H1 (cell line): Measurements from ENCODE around the gene ZBTB1. TPM values are rescaled to one million over a fixed set of nuclear protein-coding genes. Genes with fewer than 3 reads are reported as not detected.
A peak's percentile ranks its signal among the peaks of the same experiment; 100 is the strongest.

ENCODE experiments used
- CTCF ChIA-PET: fragments of 300-600 bp; sonication (Branson Sonifier 250); formaldehyde crosslinking; loops from one replicate; lab custom pipeline; 2021; ENCODE audit not compliant: partially characterized antibody; lab: Charles Lee
- POLR2A ChIA-PET: fragments of 300-600 bp; sonication (Branson Sonifier 250); formaldehyde crosslinking; loops from one replicate; lab custom pipeline; 2021; ENCODE audit warnings: inconsistent platforms; ENCODE audit not compliant: partially characterized antibody; lab: Charles Lee
- DNase-seq, 2 experiments: peaks; one replicate each; pipeline versions ENCODE4 v3.0.0 to v3.0.0-alpha.2; 2010 to 2022; ENCODE audit warnings: low spot score in 2 of 2, low read depth in 1 of 2, mixed read lengths in 1 of 2
- FAIRE-seq: peaks from 2 replicates; lab custom pipeline; 2011; peaks lifted over from hg19 to GRCh38; lab: Jason Lieb, UNC
- H2AFZ ChIP-seq: 2 replicates; pipeline ENCODE4 v1.8.1; 2012; ENCODE audit warnings: low read length, inconsistent platforms
- H2AK5ac ChIP-seq: 2 replicates; pipeline ENCODE4 v1.6.1; 2013; ENCODE audit warnings: low read depth, low read length
- H2BK120ac ChIP-seq: replicated peaks from 2 replicates; pipeline ENCODE3; 2013; ENCODE audit warnings: low read depth, low read length, inconsistent platforms
- H2BK12ac ChIP-seq: 2 replicates; pipeline ENCODE4 v1.6.1; 2013; ENCODE audit warnings: low read depth, low read length
- H2BK15ac ChIP-seq: 2 replicates; pipeline ENCODE4 v1.6.1; 2013; ENCODE audit warnings: low read length
- H2BK20ac ChIP-seq: 2 replicates; pipeline ENCODE4 v1.6.1; 2013; ENCODE audit warnings: low read length
- H2BK5ac ChIP-seq: 2 replicates; pipeline ENCODE4 v1.6.1; 2013; ENCODE audit warnings: low read depth, low read length
- H3K14ac ChIP-seq: 2 replicates; pipeline ENCODE4 v1.6.1; 2013; ENCODE audit warnings: inconsistent platforms; ENCODE audit not compliant: insufficient read length
- H3K18ac ChIP-seq: 2 replicates; pipeline ENCODE4 v1.6.1; 2013; ENCODE audit warnings: low read length; ENCODE audit errors: extremely low read depth
- H3K23ac ChIP-seq: 2 replicates; pipeline ENCODE4 v1.6.1; 2013; ENCODE audit warnings: inconsistent platforms; ENCODE audit not compliant: insufficient read length
- H3K23me2 ChIP-seq: 2 replicates; pipeline ENCODE4 v1.6.1; 2013; ENCODE audit warnings: low read depth, low read length
- H3K27ac ChIP-seq: 2 replicates; pipeline ENCODE4 v1.6.1; 2011; ENCODE audit warnings: low read depth, low read length, inconsistent platforms
- H3K27me3 ChIP-seq, 4 experiments: replicated peaks in 1 of 4; 1 replicate in 1 of 4; 2 replicates in 3 of 4; pipeline versions ENCODE4 v1.6.1 to v1.8.1; 2011 to 2013; ENCODE audit warnings: low read length in 3 of 4, mild to moderate bottlenecking in 3 of 4, inconsistent platforms in 2 of 4, mixed read lengths in 2 of 4, moderate library complexity in 1 of 4; ENCODE audit not compliant: control insufficient read depth in 3 of 4, insufficient read depth in 3 of 4; ENCODE audit errors: extremely low read depth in 1 of 4
- H3K36me3 ChIP-seq, 4 experiments: 2 replicates each; pipeline versions ENCODE4 v1.6.1 to v1.8.1; 2011 to 2013; ENCODE audit warnings: mild to moderate bottlenecking in 4 of 4, low read length in 3 of 4, moderate library complexity in 2 of 4, control low read depth in 1 of 4, inconsistent platforms in 1 of 4; ENCODE audit not compliant: insufficient read depth in 4 of 4, control insufficient read depth in 2 of 4
- H3K4ac ChIP-seq: replicated peaks from 2 replicates; pipeline ENCODE3; 2013; ENCODE audit warnings: low read length, low read depth, mixed read lengths, inconsistent platforms; ENCODE audit not compliant: insufficient read length
- H3K4me1 ChIP-seq, 4 experiments: replicated peaks in 1 of 4; 1 replicate in 1 of 4; 2 replicates in 3 of 4; pipeline versions ENCODE4 v1.6.1 to v1.8.1; 2011 to 2013; ENCODE audit warnings: low read length in 3 of 4, inconsistent platforms in 2 of 4, mixed read lengths in 1 of 4; ENCODE audit not compliant: insufficient read depth in 4 of 4, control insufficient read depth in 3 of 4
- H3K4me2 ChIP-seq, 2 experiments: 2 replicates each; pipeline versions ENCODE4 v1.6.1 to v1.8.1; 2011 to 2013; ENCODE audit warnings: low read depth in 2 of 2, low read length in 2 of 2, control low read depth in 1 of 2, inconsistent platforms in 1 of 2, mild to moderate bottlenecking in 1 of 2; ENCODE audit not compliant: insufficient read depth in 1 of 2
- H3K4me3 ChIP-seq, 4 experiments: fragments of 200-600, 300-600 bp in 1 of 4; sonication (generic), shearing (Covaris generic), sonication (Bioruptor Twin) in 1 of 4; 2 replicates each; pipeline versions ENCODE4 v1.5.1 to v1.8.1; 2011 to 2016; ENCODE audit warnings: low read length in 4 of 4, low read depth in 3 of 4, control low read depth in 2 of 4, inconsistent platforms in 2 of 4, mild to moderate bottlenecking in 2 of 4, mixed read lengths in 1 of 4, moderate library complexity in 1 of 4; ENCODE audit not compliant: insufficient read depth in 2 of 4; ENCODE audit errors: extremely low read depth in 1 of 4
- H3K56ac ChIP-seq: replicated peaks from 2 replicates; pipeline ENCODE3; 2013; ENCODE audit warnings: low read depth, mild to moderate bottlenecking, mixed read lengths, low read length, inconsistent platforms; ENCODE audit not compliant: insufficient read length
- H3K79me1 ChIP-seq: 2 replicates; pipeline ENCODE4 v1.6.1; 2013; ENCODE audit warnings: low read depth, low read length, control low read depth
- H3K79me2 ChIP-seq, 2 experiments: 2 replicates each; pipeline versions ENCODE4 v1.6.1 to v1.8.1; 2012 to 2013; ENCODE audit warnings: low read length in 2 of 2, mild to moderate bottlenecking in 2 of 2, inconsistent platforms in 1 of 2; ENCODE audit not compliant: insufficient read depth in 2 of 2, control insufficient read depth in 1 of 2
- H3K9ac ChIP-seq, 4 experiments: replicated peaks in 1 of 4; 1 replicate in 1 of 4; 2 replicates in 3 of 4; pipeline versions ENCODE4 v1.6.1 to v1.8.1; 2011 to 2013; ENCODE audit warnings: low read depth in 3 of 4, low read length in 3 of 4, control low read depth in 2 of 4, mild to moderate bottlenecking in 2 of 4, moderate library complexity in 2 of 4, inconsistent platforms in 1 of 4; ENCODE audit errors: extremely low read depth in 1 of 4
- H3K9me3 ChIP-seq, 2 experiments: 2 replicates each; pipeline versions ENCODE4 v1.6.1 to v1.8.1; 2012 to 2013; ENCODE audit warnings: mild to moderate bottlenecking in 2 of 2, moderate library complexity in 2 of 2, control low read depth in 1 of 2, inconsistent platforms in 1 of 2, low read depth in 1 of 2, low read length in 1 of 2, mixed read lengths in 1 of 2; ENCODE audit not compliant: insufficient read depth in 2 of 2
- H4K20me1 ChIP-seq, 2 experiments: replicated peaks in 1 of 2; 2 replicates each; pipeline versions ENCODE3 to v1.8.1; 2011 to 2013; ENCODE audit warnings: inconsistent platforms in 2 of 2, low read length in 2 of 2, mild to moderate bottlenecking in 1 of 2; ENCODE audit not compliant: insufficient read depth in 2 of 2, control insufficient read depth in 1 of 2
- H4K5ac ChIP-seq: 2 replicates; pipeline ENCODE4 v1.6.1; 2013; ENCODE audit warnings: low read length, low read depth, mixed read lengths, inconsistent platforms; ENCODE audit not compliant: insufficient read length
- H4K8ac ChIP-seq: 2 replicates; pipeline ENCODE4 v1.8.0; 2013; ENCODE audit warnings: mild to moderate bottlenecking, moderate library complexity, low read length, inconsistent platforms; ENCODE audit not compliant: insufficient read depth; ENCODE audit errors: extremely low read depth
- H4K91ac ChIP-seq: replicated peaks from 2 replicates; pipeline ENCODE3; 2013; ENCODE audit warnings: low read length, mixed read lengths, inconsistent platforms; ENCODE audit not compliant: insufficient read length
- GTF2F1 ChIP-seq: IDR thresholded peaks from 2 replicates; pipeline ENCODE4 v1.6.1; 2012; ENCODE audit warnings: low read depth, low read length, improper control_type of control experiment, borderline replicate concordance
- POLR2A ChIP-seq, 2 experiments: IDR thresholded peaks; 1 replicate in 1 of 2; 2 replicates in 1 of 2; pipeline ENCODE4 v1.6.1; 2011; ENCODE audit warnings: low read depth in 2 of 2, low read length in 2 of 2, mild to moderate bottlenecking in 2 of 2; ENCODE audit errors: control extremely low read depth in 1 of 2
- POU5F1 ChIP-seq: IDR thresholded peaks from 2 replicates; pipeline ENCODE4 v1.6.1; 2011; ENCODE audit warnings: low read depth, mild to moderate bottlenecking, low read length, moderate library complexity
- RBBP5 ChIP-seq: IDR thresholded peaks from 2 replicates; pipeline ENCODE4 v1.7.1; 2012; ENCODE audit warnings: low read depth, mild to moderate bottlenecking, inconsistent platforms, low read length, moderate library complexity, borderline replicate concordance
- SIN3A ChIP-seq, 2 experiments: IDR thresholded peaks in 1 of 2; conservative IDR thresholded peaks in 1 of 2; 2 replicates each; pipeline ENCODE4 v1.6.1; 2011 to 2012; ENCODE audit warnings: low read length in 2 of 2, improper control_type of control experiment in 1 of 2, low read depth in 1 of 2, mild to moderate bottlenecking in 1 of 2
- SRF ChIP-seq: IDR thresholded peaks from 2 replicates; pipeline ENCODE4 v1.6.1; 2011; ENCODE audit warnings: mild to moderate bottlenecking, low read depth, low read length, moderate library complexity
- TBP ChIP-seq: IDR thresholded peaks from 2 replicates; pipeline ENCODE4 v1.6.1; 2011; ENCODE audit warnings: low read depth, low read length, improper control_type of control experiment
- WGBS, 2 experiments: shearing (Covaris generic) in 1 of 2; methylation state at CpG; one replicate each; pipeline versions ENCODE4 v1.1.6 to v1.1.7; 2013 to 2015; ENCODE audit warnings: low lambda C conversion rate in 2 of 2, mixed read lengths in 2 of 2, inconsistent platforms in 1 of 2, low coverage in 1 of 2, missing lambda C conversion rate in 1 of 2; ENCODE audit not compliant: insufficient replicate concordance in 2 of 2, insufficient coverage in 1 of 2, insufficient read length in 1 of 2; ENCODE audit errors: extremely low coverage in 1 of 2, missing lambda C conversion rate in 1 of 2; 5-methylcytosine and 5-hydroxymethylcytosine counted together
- polyA plus RNA-seq, 7 experiments: library from polyadenylated mRNA; depleted of rRNA in 3 of 7; stranded (reverse) in 5 of 7; unstranded in 2 of 7; fragments of >200 nt in 5 of 7; fragments of 200-250 nt in 2 of 7; gene quantifications; 1 replicate in 5 of 7; 2 replicates in 1 of 7; 4 replicates in 1 of 7; pipeline versions ENCODE4 v1.2.1 to v1.2.3, GENCODE V29; 2011 to 2013; ENCODE audit warnings: missing spikeins in 2 of 7, mixed read lengths in 2 of 7
- total RNA-seq: library from RNA; stranded (reverse); fragmentation: NEBNext Ultra II Directional; extraction: Animal tissue kit (Norgen Biotek cat#: 25700); gene quantifications from 2 replicates; pipeline ENCODE4 v1.2.1, GENCODE V29; 2021
- TF ChIP-seq, protein P1 (sequence below), 3 experiments: IDR thresholded peaks; 1 replicate in 2 of 3; 2 replicates in 1 of 3; pipeline versions ENCODE4 v1.5.1 to v1.6.1; 2011; ENCODE audit warnings: low read length in 3 of 3, mild to moderate bottlenecking in 3 of 3, inconsistent platforms in 2 of 3, low read depth in 1 of 3, moderate library complexity in 1 of 3; ENCODE audit not compliant: insufficient read depth in 1 of 3; ENCODE audit errors: control extremely low read depth in 1 of 3

ZBTB1 gene
- total and polyA plus RNA-seq, 2 of the 8 experiments (the other 6 are each of a cell fraction or from before 2014, with no cell fraction given) = 13.6 to 27.5 TPM

DNA sequence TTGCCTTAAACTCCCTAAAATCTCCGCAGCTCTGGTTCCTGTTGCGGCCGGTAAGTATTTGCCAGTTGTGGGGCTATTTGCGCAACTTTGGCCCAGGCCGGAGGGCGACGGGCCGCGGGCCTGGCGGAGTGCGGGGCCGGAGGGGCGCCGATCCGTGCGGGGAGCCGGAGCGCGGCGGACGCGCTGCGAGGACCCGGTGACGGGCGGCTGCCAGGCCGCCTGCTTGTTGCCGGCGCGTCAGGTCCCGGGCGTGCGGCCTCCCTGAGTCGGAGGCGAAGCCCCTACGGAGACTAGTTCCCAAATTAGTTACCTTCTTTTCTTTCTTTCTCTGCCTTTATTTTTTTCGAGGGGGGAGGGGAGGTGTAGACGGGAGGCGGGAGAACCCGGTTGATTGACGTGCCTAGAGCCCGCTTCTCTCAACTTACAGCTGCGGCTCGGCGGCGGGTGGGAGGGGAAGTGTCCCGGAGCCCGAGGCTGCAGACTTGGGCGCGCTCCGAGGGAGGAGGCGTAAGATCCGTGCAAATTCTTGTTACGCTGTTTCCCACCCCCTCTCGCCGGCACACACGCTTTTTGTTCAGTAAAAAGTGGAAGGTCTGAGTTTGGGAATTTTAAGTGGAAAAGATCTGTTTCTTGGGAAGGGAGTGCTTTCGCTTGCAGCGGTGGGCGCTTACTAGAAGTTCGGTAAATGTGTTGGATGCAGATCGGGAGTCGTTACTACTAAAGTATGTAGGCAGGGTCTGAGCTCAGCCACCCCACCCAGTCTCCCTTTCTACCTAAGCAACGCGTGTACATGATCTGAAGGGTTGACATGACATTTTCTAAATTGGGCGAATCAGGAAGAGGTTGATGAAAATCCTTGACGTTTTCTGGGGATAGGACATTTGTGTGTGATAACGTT, 576 bp downstream of the ZBTB1 start:
- no peaks in the 10 kb centered on the region for H3K27me3 ChIP-seq
- peak overlapping the region; percentile 99 for H4K8ac ChIP-seq
- peak overlapping the region; percentile 95 to 98 (median 96) for H3K9ac ChIP-seq
- peak overlapping the region; percentile 94 for H3K56ac ChIP-seq
- no peak overlapping the region for H2BK20ac ChIP-seq
- no peak overlapping the region for H2AK5ac ChIP-seq
- H3K79me1 ChIP-seq = peaks cover 6% of the 10 kb centered on the region
- POLR2A ChIA-PET = interaction anchor here (0.5 to 4.4 kb wide), 54 partner anchors 9 to 1360 kb away, joined by 3 to 52 read pairs (median 4); partner anchors contain the start of genes AKAP5, HSPA2 and MTHFD1
- H3K4ac ChIP-seq = no peak overlapping the region
- 2% methylated on average over 55 of the region's 68 CpGs; no CpG with 5 or more reads in 1 of the 2 experiments for WGBS, 2 experiments
- FAIRE-seq = no peak
- H3K4me1 ChIP-seq = peaks cover 2 to 16% (median 12%) of the 10 kb centered on the region in 4 experiments; a peak in 5 of 7 replicates
- peaks cover 19% of the 10 kb centered on the region for H3K23me2 ChIP-seq
- no peaks in the 10 kb centered on the region for H3K36me3 ChIP-seq
- H3K79me2 ChIP-seq = peaks cover 11 to 70% of the 10 kb centered on the region in 2 experiments; a peak in 3 of 4 replicates
- H4K91ac ChIP-seq = peak overlapping the region; percentile 25
- CTCF ChIA-PET = interaction anchor here (0.9 to 1.4 kb wide), 4 partner anchors 11 to 161 kb away, joined by 3 to 6 read pairs (median 4); no protein-coding TSS in a partner anchor
- DNase-seq = peak; percentile 62 to 84
- H3K18ac ChIP-seq = peak overlapping the region; percentile 98
- H2BK5ac ChIP-seq = peak overlapping the region; percentile 96
- H3K27ac ChIP-seq = peak overlapping the region; percentile 96
- no peak overlapping the region for H3K23ac ChIP-seq
- no peak overlapping the region for H2AFZ ChIP-seq
- peak overlapping the region; percentile 97 for H3K4me2 ChIP-seq
- H3K9me3 ChIP-seq = no peaks in the 10 kb centered on the region
- H2BK12ac ChIP-seq = peak overlapping the region; percentile 77; the same call in 1 of the 2 replicates
- H2BK15ac ChIP-seq = no peak overlapping the region
- H4K20me1 ChIP-seq = peaks cover 3 to 6% of the 10 kb centered on the region in 2 experiments
- peak overlapping the region; percentile 84 for H3K14ac ChIP-seq
- peak overlapping the region; percentile 68 to 93 (median 78) for H3K4me3 ChIP-seq
- H2BK120ac ChIP-seq = no peak overlapping the region
- H4K5ac ChIP-seq = peak overlapping the region; percentile 99
- TF ChIP-seq POLR2A (IDR thresholded peaks at IDR 0.05; ENCODE audit: control extremely low read depth in 1 of 2, low read depth in 2 of 2, low read length in 2 of 2) = peak; percentile 9 to 85
- no peak for TF ChIP-seq GTF2F1
- peak; percentile 19 to 50; a peak in 2 of 4 replicates for TF ChIP-seq SIN3A (conservative IDR thresholded peaks at IDR 0.05 in 1 of 2, IDR thresholded peaks at IDR 0.05 in 1 of 2; ENCODE audit: low read depth in 1 of 2, low read length in 2 of 2)
- TF ChIP-seq SRF = no peak
- TF ChIP-seq, protein P1, sequence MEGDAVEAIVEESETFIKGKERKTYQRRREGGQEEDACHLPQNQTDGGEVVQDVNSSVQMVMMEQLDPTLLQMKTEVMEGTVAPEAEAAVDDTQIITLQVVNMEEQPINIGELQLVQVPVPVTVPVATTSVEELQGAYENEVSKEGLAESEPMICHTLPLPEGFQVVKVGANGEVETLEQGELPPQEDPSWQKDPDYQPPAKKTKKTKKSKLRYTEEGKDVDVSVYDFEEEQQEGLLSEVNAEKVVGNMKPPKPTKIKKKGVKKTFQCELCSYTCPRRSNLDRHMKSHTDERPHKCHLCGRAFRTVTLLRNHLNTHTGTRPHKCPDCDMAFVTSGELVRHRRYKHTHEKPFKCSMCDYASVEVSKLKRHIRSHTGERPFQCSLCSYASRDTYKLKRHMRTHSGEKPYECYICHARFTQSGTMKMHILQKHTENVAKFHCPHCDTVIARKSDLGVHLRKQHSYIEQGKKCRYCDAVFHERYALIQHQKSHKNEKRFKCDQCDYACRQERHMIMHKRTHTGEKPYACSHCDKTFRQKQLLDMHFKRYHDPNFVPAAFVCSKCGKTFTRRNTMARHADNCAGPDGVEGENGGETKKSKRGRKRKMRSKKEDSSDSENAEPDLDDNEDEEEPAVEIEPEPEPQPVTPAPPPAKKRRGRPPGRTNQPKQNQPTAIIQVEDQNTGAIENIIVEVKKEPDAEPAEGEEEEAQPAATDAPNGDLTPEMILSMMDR (IDR thresholded peaks at IDR 0.05; ENCODE audit: control extremely low read depth in 1 of 3, insufficient read depth in 1 of 3, low read depth in 1 of 3, low read length in 3 of 3) = peak in 1 of 3 experiments; percentile 0; a peak in 1 of 4 replicates
- peak; percentile 87; the same call in 1 of the 2 replicates for TF ChIP-seq RBBP5
- peak; percentile 55; the same call in 1 of the 2 replicates for TF ChIP-seq TBP
- TF ChIP-seq POU5F1 = no peak
